ENCODE data around the gene GCGR. TPM values are rescaled to one million over a fixed set of nuclear protein-coding genes. Genes with fewer than 3 reads are reported as not detected.

The GCGR gene
- total RNA-seq, 2 experiments from 2014 or later: not detected

DNA sequence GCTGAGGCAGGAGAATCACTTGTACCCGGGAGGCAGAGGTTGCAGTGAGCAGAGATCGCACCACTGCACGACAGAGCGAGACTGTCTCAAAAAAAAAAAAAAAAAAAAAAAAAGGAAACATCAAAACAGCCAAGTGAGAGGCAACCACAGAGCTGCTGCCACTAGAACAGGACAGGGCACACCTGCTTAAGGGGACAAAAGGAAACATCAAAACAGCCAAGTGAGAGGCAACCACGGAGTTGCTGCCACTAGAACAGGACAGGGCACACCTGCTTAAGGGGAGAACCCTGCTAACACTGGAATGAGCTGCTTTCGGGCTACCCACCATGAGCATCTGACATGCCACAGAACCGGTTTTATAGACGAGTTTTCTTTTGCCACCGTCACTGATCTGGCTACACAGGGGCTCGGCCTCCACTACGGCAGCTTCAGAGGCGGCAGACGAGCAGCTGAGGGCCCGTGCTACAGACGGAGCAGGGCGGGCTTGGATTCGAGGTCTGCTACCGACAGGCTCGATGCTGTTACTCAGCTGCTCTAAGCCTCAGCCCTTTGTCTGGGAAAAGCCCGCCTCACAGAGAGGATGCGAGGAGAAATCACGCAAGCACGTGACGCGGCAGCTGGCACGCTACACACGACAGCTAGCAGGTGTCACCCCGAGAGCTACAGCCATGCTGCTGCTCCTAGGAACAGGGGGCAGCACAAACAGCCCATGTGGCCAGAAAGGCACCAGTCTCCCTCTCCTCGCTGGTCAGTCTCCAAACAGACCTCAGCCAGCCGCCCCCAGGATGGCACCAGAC, 54.4 kb downstream of the GCGR start:
- Mint-ChIP-seq H3K4me3 (peak overlapping the region; percentile 93), H3K27ac (peak overlapping the region; percentile 38), H3K36me3 (peaks cover 29% of the 10 kb centered on the region), H3K27me3 (no peaks in the 10 kb centered on the region), H3K4me1 (peaks cover 24% of the 10 kb centered on the region), H3K9me3 (no peaks in the 10 kb centered on the region)
- no peak for ATAC-seq (ENCODE audit: low read depth)
- DNase-seq: no peak
- POLR2A ChIA-PET: interaction anchor here (0.7 to 2.2 kb wide), 4 partner anchors 12 to 175 kb away, joined by 3 to 11 read pairs (median 8); partner anchors contain the start of genes ARHGDIA, ARL16 and HGS

- Mint-ChIP-seq H3K9me3 (no peaks in the 10 kb centered on the region), H3K4me1 (peaks cover 29% of the 10 kb centered on the region), H3K27me3 (no peaks in the 10 kb centered on the region), H3K27ac (peak overlapping the region; percentile 88), H3K4me3 (peak overlapping the region; percentile 93), H3K36me3 (peaks cover 25% of the 10 kb centered on the region)
- no peak for ATAC-seq (ENCODE audit: low read depth)
- no peak for DNase-seq
- POLR2A ChIA-PET: interaction anchor here (0.5 to 2.2 kb wide), 7 partner anchors 11 to 346 kb away, joined by 3 to 11 read pairs (median 4); partner anchors contain the start of genes ALYREF, ANAPC11, ARHGDIA and ARL16
Measured at GRCh38 chr17:81858967-81859905, 55.3 kb downstream of the GCGR start.

GRCh38 chr17:81859906-81860755, 56.2 kb downstream of the GCGR start, which contains the start of gene P4HB:
P4HB (minus strand) TSS chr17:81860535; CDS start chr17:81860471, 64 bp downstream.
- peak within 1 kb of the TSS; percentile 93 for H3K4me3 Mint-ChIP-seq
- H3K36me3 Mint-ChIP-seq: peaks cover 25% of the 10 kb centered on the region
- peaks cover 29% of the 10 kb centered on the region for H3K4me1 Mint-ChIP-seq
- H3K27me3 Mint-ChIP-seq: no peaks in the 10 kb centered on the region
- POLR2A ChIA-PET: interaction anchor here (0.5 to 2.5 kb wide), 15 partner anchors 10 to 347 kb away, joined by 3 to 29 read pairs (median 4); partner anchors contain the start of genes ALYREF, ANAPC11, ARHGDIA and ARL16
- no peaks in the 10 kb centered on the region for H3K9me3 Mint-ChIP-seq
- peak; percentile 94 for DNase-seq
- no peak for ATAC-seq (ENCODE audit: low read depth)
- H3K27ac Mint-ChIP-seq: peak within 1 kb of the TSS; percentile 90

- Mint-ChIP-seq H3K27ac (peak overlapping the region; percentile 90), H3K4me1 (peaks cover 29% of the 10 kb centered on the region), H3K9me3 (no peaks in the 10 kb centered on the region), H3K4me3 (peak overlapping the region; percentile 87), H3K36me3 (peaks cover 26% of the 10 kb centered on the region), H3K27me3 (no peaks in the 10 kb centered on the region)
- ATAC-seq (ENCODE audit: low read depth): peak; percentile 91
- peak; percentile 100 for DNase-seq
- POLR2A ChIA-PET: interaction anchor here (0.5 to 2.5 kb wide), 11 partner anchors 9 to 178 kb away, joined by 3 to 29 read pairs (median 3); partner anchors contain the start of genes ARHGDIA, ARL16, DCXR and HGS
Measured at GRCh38 chr17:81860756-81861568, 57.0 kb downstream of the GCGR start.

DNA sequence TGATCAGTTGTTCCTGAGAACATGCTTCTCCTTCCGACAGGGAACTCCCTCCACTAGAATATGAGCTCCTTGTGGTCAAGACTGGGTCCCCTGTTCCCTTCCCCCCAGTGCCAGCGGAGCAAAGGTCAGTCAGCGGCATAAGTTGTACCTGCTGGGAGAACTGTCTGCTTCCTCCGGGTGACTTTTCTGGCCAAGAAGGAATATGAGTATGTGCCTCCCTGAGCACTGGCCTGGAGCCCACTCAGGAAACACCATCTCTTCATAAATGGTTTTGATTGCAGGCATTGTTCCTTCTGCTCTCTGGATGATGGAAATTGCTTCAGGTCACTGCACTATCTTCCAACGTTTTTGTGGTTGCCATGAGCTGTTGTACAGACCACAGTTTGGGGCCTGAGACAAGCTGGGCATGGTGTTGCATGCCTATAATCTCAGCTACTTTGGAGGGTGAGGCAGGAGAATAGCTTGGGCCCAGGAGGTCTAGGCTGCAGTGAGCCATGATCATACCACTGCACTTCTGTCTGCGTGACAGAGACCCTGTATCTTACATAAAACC, 59.2 kb downstream of the GCGR start:
- Mint-ChIP-seq H3K36me3 (peaks cover 18% of the 10 kb centered on the region), H3K27me3 (no peaks in the 10 kb centered on the region), H3K4me3 (peak overlapping the region; percentile 85), H3K27ac (peak overlapping the region; percentile 89), H3K9me3 (no peaks in the 10 kb centered on the region), H3K4me1 (peaks cover 30% of the 10 kb centered on the region)
- no peak for ATAC-seq (ENCODE audit: low read depth)
- POLR2A ChIA-PET: interaction anchor here (0.8 kb wide), 1 partner anchor 9 kb away, joined by 4 read pairs; no protein-coding TSS in a partner anchor
- no peak for DNase-seq

Other genes with a start within 250 kb of the GCGR start
- gene NPLOC4, start 167.0 kb upstream of the GCGR start, total RNA-seq: 100 to 1,000 TPM in 1 of 2 experiments, 10 to 100 TPM in 1; 96.9 to 109 TPM
- gene TSPAN10, start 167.0 kb upstream of the GCGR start, total RNA-seq: under 1 TPM; 0.36 to 0.99 TPM
- gene PDE6G, start 147.6 kb upstream of the GCGR start, total RNA-seq: 10 to 100 TPM; 47.8 to 57.1 TPM
- 10 to 100 TPM; 56.6 to 60.1 TPM for gene OXLD1, start 137.5 kb upstream of the GCGR start, total RNA-seq
- gene CCDC137, start 137.4 kb upstream of the GCGR start, total RNA-seq: 10 to 100 TPM; 31.3 to 32.0 TPM
- 10 to 100 TPM; 17.7 to 19.0 TPM for gene ARL16, start 120.4 kb upstream of the GCGR start, total RNA-seq
- gene HGS, start 120.1 kb upstream of the GCGR start, total RNA-seq: 100 to 1,000 TPM; 152 to 164 TPM
- 10 to 100 TPM; 55.1 to 59.2 TPM for gene MRPL12, start 100.8 kb upstream of the GCGR start, total RNA-seq
- 10 to 100 TPM; 22.0 to 25.1 TPM for gene SLC25A10, start 91.9 kb upstream of the GCGR start, total RNA-seq
- 10 to 100 TPM; 56.5 to 58.3 TPM for gene MCRIP1, start 29.1 kb downstream of the GCGR start, total RNA-seq
- gene PPP1R27, start 30.9 kb downstream of the GCGR start, total RNA-seq: not detected
- gene P4HB, start 56.4 kb downstream of the GCGR start, total RNA-seq: 100 to 1,000 TPM; 319 to 347 TPM
- gene ARHGDIA, start 67.2 kb downstream of the GCGR start, total RNA-seq: 100 to 1,000 TPM; 538 to 539 TPM
- gene ALYREF, start 87.4 kb downstream of the GCGR start, total RNA-seq: 100 to 1,000 TPM; 135 to 152 TPM
- gene ANAPC11, start 87.6 kb downstream of the GCGR start, total RNA-seq: 100 to 1,000 TPM; 102 to 106 TPM
- gene NPB, start 98.1 kb downstream of the GCGR start, total RNA-seq: 1 to 10 TPM in 1 of 2 experiments, under 1 TPM in 1; 0.47 to 1.0 TPM
- gene PCYT2, start 107.2 kb downstream of the GCGR start, total RNA-seq: 10 to 100 TPM; 39.3 to 44.5 TPM
- gene SIRT7, start 114.0 kb downstream of the GCGR start, total RNA-seq: 10 to 100 TPM; 64.8 to 65.2 TPM
- gene MAFG, start 123.6 kb downstream of the GCGR start, total RNA-seq: 10 to 100 TPM; 18.3 to 20.4 TPM
- 10 to 100 TPM; 12.1 to 17.8 TPM for gene PYCR1, start 133.2 kb downstream of the GCGR start, total RNA-seq
- gene MYADML2, start 143.1 kb downstream of the GCGR start, total RNA-seq: not detected
- under 1 TPM; 0.25 to 0.26 TPM for gene NOTUM, start 157.0 kb downstream of the GCGR start, total RNA-seq
- gene ASPSCR1, start 173.5 kb downstream of the GCGR start, total RNA-seq: 10 to 100 TPM; 34.4 to 35.1 TPM
- gene CENPX, start 218.7 kb downstream of the GCGR start, total RNA-seq: 10 to 100 TPM; 62.0 to 64.7 TPM
- 10 to 100 TPM; 41.6 to 45.1 TPM for gene LRRC45, start 219.2 kb downstream of the GCGR start, total RNA-seq
- gene RAC3, start 227.5 kb downstream of the GCGR start, total RNA-seq: 1 to 10 TPM; 6.7 to 7.6 TPM
- 100 to 1,000 TPM; 110 to 115 TPM for gene DCXR, start 233.5 kb downstream of the GCGR start, total RNA-seq
- gene RFNG, start 247.7 kb downstream of the GCGR start, total RNA-seq: 10 to 100 TPM; 28.7 to 28.8 TPM
- gene GPS1, start 247.7 kb downstream of the GCGR start, total RNA-seq: 10 to 100 TPM; 76.0 to 79.8 TPM

All from activated naive CD8-positive, alpha-beta T cell treated with anti-CD3 and anti-CD28 coated beads, Interleukin-2, amount 10 ng/mL, durations not matched to agents 7 days and 5 days (primary cell).